Measurements from ENCODE around the gene SFN. TPM values are rescaled to one million over a fixed set of nuclear protein-coding genes. Genes with fewer than 3 reads are reported as not detected.

The SFN gene
- total and polyA plus RNA-seq, 2 donors (not counting 1 experiment from before 2014, with no cell fraction given): 0.09 to 0.34 TPM

- no peaks in the 10 kb centered on the region for H3K9me3 ChIP-seq (ENCODE audit: control extremely low read depth in 1 of 3, control insufficient read depth in 2 of 3, insufficient read depth in 1 of 3, low read length in 2 of 3)
- no peaks in the 10 kb centered on the region for H3K27me3 Mint-ChIP-seq
- peak overlapping the region; percentile 36 for H3K4me2 ChIP-seq (replicated peaks; ENCODE audit: low read depth, low read length, poor library complexity, severe bottlenecking)
- H3K27ac Mint-ChIP-seq: peak overlapping the region; percentile 84
- intact Hi-C loops (cut with micrococcal nuclease): no loop called here
- peak overlapping the region in 1 of 2 donors; percentile 54 for H3K27ac ChIP-seq (ENCODE audit: low read length in 2 of 2)
- POLR2A ChIA-PET: no interaction called here
- H3K4me1 Mint-ChIP-seq: peaks cover 70% of the 10 kb centered on the region
- H3K36me3 ChIP-seq (replicated peaks in 1 of 2; ENCODE audit: control extremely low read depth in 1 of 2, control insufficient read depth in 1 of 2, extremely low read depth in 1 of 2, insufficient read depth in 2 of 2, low read length in 1 of 2): peaks cover under 1 to 10% of the 10 kb centered on the region in 2 experiments
- H3K9me3 Mint-ChIP-seq (ENCODE audit: insufficient read depth): no peaks in the 10 kb centered on the region
- H3K4me3 ChIP-seq (ENCODE audit: control extremely low read depth in 1 of 5, extremely low read depth in 1 of 5, insufficient read depth in 1 of 5, low read depth in 2 of 5, low read length in 4 of 5): peak overlapping the region in 1 of 5 experiments; percentile 39
- peaks cover 16% of the 10 kb centered on the region for H3K79me2 ChIP-seq (ENCODE audit: control insufficient read depth, insufficient read depth, low read length)
- CTCF ChIA-PET: interaction anchor here (1.2 to 4.4 kb wide), 4 partner anchors 9 to 36 kb away, joined by 7 to 19 read pairs (median 12); no protein-coding TSS in a partner anchor
- no peak for DNase-seq
- TF ChIP-seq CTCF (IDR thresholded peaks at IDR 0.05): no peak
- TF ChIP-seq EZH2 (IDR thresholded peaks at IDR 0.05; ENCODE audit: borderline replicate concordance, insufficient read depth, low read depth, low read length, poor library complexity, severe bottlenecking): no peak
- peaks cover 14% of the 10 kb centered on the region for H4K20me1 ChIP-seq (ENCODE audit: control insufficient read depth, insufficient read depth, low read length, poor library complexity, severe bottlenecking)
- no peak overlapping the region for H3K9ac ChIP-seq (ENCODE audit: low read length)
- peaks cover 47 to 69% of the 10 kb centered on the region in 2 donors for H3K4me1 ChIP-seq (ENCODE audit: control insufficient read depth in 2 of 2, insufficient read depth in 2 of 2, low read length in 2 of 2)
- H3K4me3 Mint-ChIP-seq: peak overlapping the region; percentile 87
- no peak for ATAC-seq (ENCODE audit: low read depth)
- WGBS (ENCODE audit: insufficient coverage): 97% methylated on average over 5 of the region's 6 CpGs
- H3K27me3 ChIP-seq (replicated peaks in 1 of 4; ENCODE audit: control extremely low read depth in 1 of 4, control insufficient read depth in 3 of 4, insufficient read depth in 4 of 4, low read length in 3 of 4): peaks cover 0 to 6% (median 0%) of the 10 kb centered on the region in 4 experiments
- no peak overlapping the region for H2AFZ ChIP-seq (ENCODE audit: insufficient read depth, low read depth, low read length, poor library complexity, severe bottlenecking)
Observed at GRCh38 chr1:26829184-26829911, 33.6 kb upstream of the SFN start.

GRCh38 chr1:26831059-26831458 is 31.9 kb upstream of the SFN start:
- ChIA-PET CTCF (interaction anchor here (0.6 to 10.2 kb wide), 7 partner anchors 8 to 229 kb away, joined by 3 to 153 read pairs (median 3); partner anchors contain the start of gene ZDHHC18), POLR2A (interaction anchor here (0.6 kb wide), 1 partner anchor 700 kb away, joined by 5 read pairs; no protein-coding TSS in a partner anchor)
- Histone ChIP-seq H3K4me1 (ENCODE audit: control insufficient read depth in 2 of 2, insufficient read depth in 2 of 2, low read length in 2 of 2) (peaks cover 41 to 62% of the 10 kb centered on the region in 2 donors), H3K79me2 (ENCODE audit: control insufficient read depth, insufficient read depth, low read length) (peaks cover 15% of the 10 kb centered on the region), H3K4me2 (replicated peaks; ENCODE audit: low read depth, low read length, poor library complexity, severe bottlenecking) (no peak overlapping the region), H3K9ac (ENCODE audit: low read length) (no peak overlapping the region), H3K9me3 (ENCODE audit: control extremely low read depth in 1 of 3, control insufficient read depth in 2 of 3, insufficient read depth in 1 of 3, low read length in 2 of 3) (no peaks in the 10 kb centered on the region), H3K27me3 (replicated peaks in 1 of 4; ENCODE audit: control extremely low read depth in 1 of 4, control insufficient read depth in 3 of 4, insufficient read depth in 4 of 4, low read length in 3 of 4) (no peaks in the 10 kb centered on the region), H3K4me3 (ENCODE audit: control extremely low read depth in 1 of 5, extremely low read depth in 1 of 5, insufficient read depth in 1 of 5, low read depth in 2 of 5, low read length in 4 of 5) (no peak overlapping the region), H3K27ac (ENCODE audit: low read length in 2 of 2) (peak overlapping the region in 1 of 2 donors; percentile 25), H4K20me1 (ENCODE audit: control insufficient read depth, insufficient read depth, low read length, poor library complexity, severe bottlenecking) (peaks cover 9% of the 10 kb centered on the region), H3K36me3 (replicated peaks in 1 of 2; ENCODE audit: control extremely low read depth in 1 of 2, control insufficient read depth in 1 of 2, extremely low read depth in 1 of 2, insufficient read depth in 2 of 2, low read length in 1 of 2) (peaks cover 1 to 23% of the 10 kb centered on the region in 2 experiments), H2AFZ (ENCODE audit: insufficient read depth, low read depth, low read length, poor library complexity, severe bottlenecking) (no peak overlapping the region)
- ATAC-seq (ENCODE audit: low read depth): no peak
- Mint-ChIP-seq H3K9me3 (ENCODE audit: insufficient read depth) (no peaks in the 10 kb centered on the region), H3K4me1 (peaks cover 69% of the 10 kb centered on the region), H3K27me3 (no peaks in the 10 kb centered on the region), H3K27ac (peak overlapping the region; percentile 78), H3K4me3 (no peak overlapping the region)
- DNase-seq: no peak
- TF ChIP-seq CTCF (IDR thresholded peaks at IDR 0.05) (no peak), EZH2 (IDR thresholded peaks at IDR 0.05; ENCODE audit: borderline replicate concordance, insufficient read depth, low read depth, low read length, poor library complexity, severe bottlenecking) (no peak)
- WGBS (ENCODE audit: insufficient coverage): 100% methylated on average over 1 of the region's 3 CpGs
- intact Hi-C loops (cut with micrococcal nuclease): no loop called here
